Gastroesophageal sphincter (tissue), 3 donors: ENCODE data around the gene SFMBT2.

ENCODE experiments used
- CTCF ChIP-seq, 4 experiments: fragments of 200-600 bp in 2 of 4; fragments of 450-650 bp in 2 of 4; sonication (generic) in 1 of 4; IDR thresholded peaks; one replicate each; pipeline ENCODE4 v1.5.1; 2017 to 2019; ENCODE audit warnings: antibody characterized with exemption in 4 of 4, mild to moderate bottlenecking in 2 of 4, moderate library complexity in 2 of 4
- EP300 ChIP-seq: sonication (generic); formaldehyde crosslinking; IDR thresholded peaks from one replicate; pipeline ENCODE4 v1.6.1; 2017; ENCODE audit warnings: antibody characterized with exemption, mild to moderate bottlenecking
- POLR2A ChIP-seq, 2 donors: fragments of 450-650 bp; IDR thresholded peaks; one replicate each; pipeline ENCODE4 v1.6.1; 2017; ENCODE audit warnings: antibody characterized with exemption in 2 of 2, mild to moderate bottlenecking in 2 of 2, moderate library complexity in 1 of 2

- TF ChIP-seq POLR2A (IDR thresholded peaks at IDR 0.05) (no peak), CTCF (IDR thresholded peaks at IDR 0.05) (no peak), EP300 (no peak)
Observed at GRCh38 chr10:7306147-7306546, 104.7 kb downstream of the SFMBT2 start.
